Coronary artery (tissue), 2 donors: ENCODE measurements around the gene PREB.
"Not testable (repeated sequence)": the region's sequence is repeated elsewhere in the genome, so short reads cannot be mapped to it uniquely, and the experiment has no call there.

Source experiments
- DNase-seq: peaks from one replicate; pipeline ENCODE4 v3.0.0-alpha.2; 2017; ENCODE audit warnings: low spot score
- H3K27ac ChIP-seq, 2 donors: fragments of 200-600 bp; sonication (generic); one replicate each; pipeline ENCODE4 v1.5.1; 2016 to 2019
- H3K4me3 ChIP-seq: fragments of 200-600 bp; sonication (generic); 2 replicates; pipeline ENCODE4 v1.5.1; 2016; ENCODE audit warnings: mild to moderate bottlenecking, moderate library complexity
- TF ChIP-seq, protein P1 (sequence below): fragments of 200-600 bp; sonication (generic); IDR thresholded peaks from one replicate; pipeline ENCODE4 v1.5.1; 2019; ENCODE audit warnings: antibody characterized with exemption

The PREB gene

DNA sequence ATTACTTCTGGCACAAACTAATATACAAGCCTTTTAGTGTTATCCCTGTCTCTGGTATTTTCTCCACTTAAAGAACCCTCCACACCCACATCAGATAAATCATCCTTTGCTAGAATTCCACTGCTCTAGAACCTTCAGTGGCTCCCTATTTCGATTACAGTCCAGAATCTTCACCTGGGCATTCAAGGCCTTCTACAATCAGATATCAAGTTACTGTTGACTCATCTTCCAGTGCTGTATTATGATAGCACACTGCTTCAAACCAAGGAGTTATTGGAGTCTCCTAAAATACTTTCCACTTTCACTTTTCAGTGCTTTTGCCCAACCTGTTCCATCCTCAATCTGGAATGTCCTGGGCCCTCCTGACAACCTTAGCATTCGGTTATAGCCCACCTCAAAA lies 18.9 kb downstream of the PREB start:
- TF ChIP-seq, protein P1, sequence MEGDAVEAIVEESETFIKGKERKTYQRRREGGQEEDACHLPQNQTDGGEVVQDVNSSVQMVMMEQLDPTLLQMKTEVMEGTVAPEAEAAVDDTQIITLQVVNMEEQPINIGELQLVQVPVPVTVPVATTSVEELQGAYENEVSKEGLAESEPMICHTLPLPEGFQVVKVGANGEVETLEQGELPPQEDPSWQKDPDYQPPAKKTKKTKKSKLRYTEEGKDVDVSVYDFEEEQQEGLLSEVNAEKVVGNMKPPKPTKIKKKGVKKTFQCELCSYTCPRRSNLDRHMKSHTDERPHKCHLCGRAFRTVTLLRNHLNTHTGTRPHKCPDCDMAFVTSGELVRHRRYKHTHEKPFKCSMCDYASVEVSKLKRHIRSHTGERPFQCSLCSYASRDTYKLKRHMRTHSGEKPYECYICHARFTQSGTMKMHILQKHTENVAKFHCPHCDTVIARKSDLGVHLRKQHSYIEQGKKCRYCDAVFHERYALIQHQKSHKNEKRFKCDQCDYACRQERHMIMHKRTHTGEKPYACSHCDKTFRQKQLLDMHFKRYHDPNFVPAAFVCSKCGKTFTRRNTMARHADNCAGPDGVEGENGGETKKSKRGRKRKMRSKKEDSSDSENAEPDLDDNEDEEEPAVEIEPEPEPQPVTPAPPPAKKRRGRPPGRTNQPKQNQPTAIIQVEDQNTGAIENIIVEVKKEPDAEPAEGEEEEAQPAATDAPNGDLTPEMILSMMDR = no peak
- H3K4me3 ChIP-seq = no peak overlapping the region
- H3K27ac ChIP-seq = no peak overlapping the region
- no peak for DNase-seq

- H3K4me3 ChIP-seq, H3K27ac ChIP-seq: not testable (repeated sequence)
Measured at GRCh38 chr2:27111392-27112078, 22.9 kb downstream of the PREB start.

GRCh38 chr2:27110603-27111352 lies 23.7 kb downstream of the PREB start:
- not testable (repeated sequence) for H3K27ac ChIP-seq

More at GRCh38 chr2:27111392-27112078, 22.9 kb downstream of the PREB start:
- not testable (repeated sequence) for DNase-seq

DNA sequence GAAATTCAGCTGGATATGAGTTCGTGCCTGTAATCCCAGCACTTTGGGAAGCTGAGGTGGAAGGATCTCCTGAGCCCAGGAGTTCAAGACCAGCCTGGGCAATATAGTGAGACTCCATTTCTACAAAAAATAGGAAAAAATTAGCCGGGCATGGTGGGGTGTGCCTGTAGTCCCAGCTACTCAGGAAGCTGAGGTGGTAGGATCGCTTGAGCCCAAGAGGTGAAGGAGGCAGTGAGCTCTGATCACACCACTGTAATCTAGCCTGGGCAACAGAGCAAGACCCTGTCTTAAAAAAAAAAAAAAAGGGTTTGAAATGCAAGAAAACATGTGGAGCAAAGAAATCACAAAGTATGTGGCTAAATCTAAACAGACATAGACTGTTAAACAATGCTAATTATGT lies 25.4 kb downstream of the PREB start:
- no peak for DNase-seq
- no peak overlapping the region for H3K4me3 ChIP-seq
- H3K27ac ChIP-seq = no peak overlapping the region
- TF ChIP-seq, protein P1 = no peak

More at GRCh38 chr2:27110603-27111352, 23.7 kb downstream of the PREB start:
- not testable (repeated sequence) for DNase-seq, H3K4me3 ChIP-seq

GRCh38 chr2:27108221-27108620 lies 26.2 kb downstream of the PREB start:
- no peak overlapping the region for H3K4me3 ChIP-seq
- H3K27ac ChIP-seq = no peak overlapping the region
- no peak for DNase-seq
- TF ChIP-seq, protein P1 = no peak

DNA sequence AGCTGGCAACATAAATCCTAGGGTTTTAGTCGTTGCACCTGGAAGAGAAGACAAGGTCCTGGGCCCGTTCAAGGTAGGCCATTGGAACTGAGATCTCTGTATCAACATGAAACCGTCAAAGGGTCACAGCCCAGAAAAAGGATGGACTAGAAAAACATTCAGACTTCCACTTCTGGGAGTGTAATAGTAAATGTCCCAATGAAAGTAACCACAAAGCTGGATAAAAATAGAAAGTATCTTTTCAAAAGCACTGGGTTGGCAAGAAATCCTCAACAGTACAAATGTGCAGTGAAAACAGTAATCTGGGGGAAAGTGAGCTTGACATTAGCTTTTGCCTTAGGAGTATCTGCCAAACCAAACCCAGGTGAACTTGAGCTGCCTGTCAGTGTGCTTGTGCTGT lies 28.5 kb downstream of the PREB start:
- H3K4me3 ChIP-seq = no peak overlapping the region
- no peak for DNase-seq
- no peak overlapping the region for H3K27ac ChIP-seq
- TF ChIP-seq, protein P1 = no peak

- TF ChIP-seq, protein P1 = no peak
- Histone ChIP-seq H3K4me3 (no peak overlapping the region), H3K27ac (no peak overlapping the region)
- DNase-seq = no peak
Measured at GRCh38 chr2:27102329-27102728, 32.1 kb downstream of the PREB start.

- Histone ChIP-seq H3K27ac (no peak overlapping the region), H3K4me3 (no peak overlapping the region)
- DNase-seq = no peak
- TF ChIP-seq, protein P1 = no peak
Measured at GRCh38 chr2:27100036-27100435, 34.4 kb downstream of the PREB start.
